Neuronal stem cell (in vitro differentiated cells): ENCODE data around the gene STK32C.

ENCODE experiments used
- DNase-seq: peaks from one replicate; pipeline ENCODE4 v3.0.0-alpha.2; 2013; ENCODE audit warnings: low spot score
- H2AFZ ChIP-seq: one replicate; pipeline ENCODE4 v1.6.1; 2013; ENCODE audit warnings: mild to moderate bottlenecking, low read length, inconsistent platforms
- H2AK5ac ChIP-seq: 2 replicates; pipeline ENCODE4 v1.6.1; 2013; ENCODE audit warnings: low read depth, mild to moderate bottlenecking, inconsistent platforms, low read length, moderate library complexity, mixed read lengths
- H2BK120ac ChIP-seq: 2 replicates; pipeline ENCODE4 v1.6.1; 2013; ENCODE audit warnings: low read depth, mild to moderate bottlenecking, inconsistent platforms, low read length, moderate library complexity, mixed read lengths
- H2BK12ac ChIP-seq: one replicate; pipeline ENCODE4 v1.6.1; 2013; ENCODE audit warnings: low read length, inconsistent platforms
- H2BK15ac ChIP-seq: 2 replicates; pipeline ENCODE4 v1.6.1; 2013; ENCODE audit warnings: mild to moderate bottlenecking, low read length, inconsistent platforms, mixed read lengths
- H2BK5ac ChIP-seq: one replicate; pipeline ENCODE4 v1.6.1; 2013; ENCODE audit warnings: inconsistent platforms, mild to moderate bottlenecking, low read length, moderate library complexity
- H3K14ac ChIP-seq: one replicate; pipeline ENCODE4 v1.6.1; 2013; ENCODE audit warnings: low read length, inconsistent platforms
- H3K18ac ChIP-seq: 2 replicates; pipeline ENCODE4 v1.6.1; 2013; ENCODE audit warnings: low read length, inconsistent platforms
- H3K23ac ChIP-seq: 2 replicates; pipeline ENCODE4 v1.6.1; 2013; ENCODE audit warnings: low read depth, mild to moderate bottlenecking, mixed read lengths, low read length, inconsistent platforms; ENCODE audit not compliant: poor library complexity
- H3K27ac ChIP-seq: replicated peaks from 3 replicates; pipeline ENCODE4 v1.5.1; 2013; ENCODE audit warnings: low read length, inconsistent platforms
- H3K27me3 ChIP-seq, 3 experiments: 2 replicates each; pipeline ENCODE4 v1.6.1; 2013; ENCODE audit warnings: low read length in 3 of 3, mild to moderate bottlenecking in 2 of 3, inconsistent platforms in 1 of 3, low read depth in 1 of 3, mixed read lengths in 1 of 3, moderate library complexity in 1 of 3; ENCODE audit not compliant: control insufficient read depth in 3 of 3, insufficient read depth in 3 of 3
- H3K36me3 ChIP-seq, 2 donors: replicated peaks in 1 of 2; 2 replicates each; pipeline ENCODE4 v1.6.1; 2013; ENCODE audit warnings: low read length in 2 of 2; ENCODE audit not compliant: control insufficient read depth in 2 of 2, insufficient read depth in 2 of 2
- H3K4ac ChIP-seq: 2 replicates; pipeline ENCODE4 v1.6.1; 2013; ENCODE audit warnings: inconsistent platforms, mild to moderate bottlenecking, low read length, moderate library complexity
- H3K4me1 ChIP-seq, 2 donors: 1 replicate in 1 of 2; 2 replicates in 1 of 2; pipeline ENCODE4 v1.6.1; 2013; ENCODE audit warnings: low read length in 2 of 2, low read depth in 1 of 2; ENCODE audit not compliant: control insufficient read depth in 2 of 2, insufficient read depth in 1 of 2
- H3K4me2 ChIP-seq: one replicate; pipeline ENCODE4 v1.6.1; 2013; ENCODE audit warnings: mild to moderate bottlenecking, low read length, inconsistent platforms; ENCODE audit not compliant: insufficient read depth, poor library complexity, severe bottlenecking
- H3K4me3 ChIP-seq, 2 donors: 2 replicates each; pipeline ENCODE4 v1.5.1; 2013; ENCODE audit warnings: low read length in 2 of 2, mild to moderate bottlenecking in 2 of 2, inconsistent platforms in 1 of 2, moderate library complexity in 1 of 2
- H3K79me1 ChIP-seq: one replicate; pipeline ENCODE4 v1.6.1; 2013; ENCODE audit warnings: low read depth, mild to moderate bottlenecking, inconsistent platforms, low read length, moderate library complexity
- H3K9ac ChIP-seq: one replicate; pipeline ENCODE4 v1.6.1; 2013; ENCODE audit warnings: mild to moderate bottlenecking, low read depth, low read length, inconsistent platforms; ENCODE audit not compliant: poor library complexity
- H3K9me3 ChIP-seq, 2 donors: replicated peaks in 1 of 2; 2 replicates each; pipeline versions ENCODE3 to v1.6.1; 2013; ENCODE audit warnings: low read length in 2 of 2, mild to moderate bottlenecking in 2 of 2, inconsistent platforms in 1 of 2, low read depth in 1 of 2, mixed read lengths in 1 of 2, moderate library complexity in 1 of 2; ENCODE audit not compliant: control insufficient read depth in 2 of 2, insufficient read depth in 1 of 2
- H4K8ac ChIP-seq: one replicate; pipeline ENCODE4 v1.6.1; 2013; ENCODE audit warnings: low read depth, mild to moderate bottlenecking, inconsistent platforms, low read length, moderate library complexity
- H4K91ac ChIP-seq: one replicate; pipeline ENCODE4 v1.6.1; 2013; ENCODE audit warnings: low read length, low read depth, mild to moderate bottlenecking, inconsistent platforms; ENCODE audit not compliant: poor library complexity
- WGBS, 2 donors: extraction: QIAGEN DNeasy Blood & Tissue Kit; methylation state at CpG; one replicate each; pipeline ENCODE4 v1.1.7; 2013; ENCODE audit warnings: missing lambda C conversion rate in 2 of 2, mixed read lengths in 1 of 2; ENCODE audit not compliant: insufficient read length in 2 of 2, insufficient replicate concordance in 1 of 2; ENCODE audit errors: extremely low coverage in 2 of 2; 5-methylcytosine and 5-hydroxymethylcytosine counted together

The STK32C gene

GRCh38 chr10:132163826-132164515 is 143.8 kb downstream of the STK32C start:
- H2BK15ac ChIP-seq = peak overlapping the region; percentile 49
- peak overlapping the region in 1 of 2 donors; percentile 35 for H3K4me3 ChIP-seq
- no peaks in the 10 kb centered on the region for H3K36me3 ChIP-seq
- no peak overlapping the region for H4K8ac ChIP-seq
- peak overlapping the region; percentile 94 for H3K18ac ChIP-seq
- H3K23ac ChIP-seq = peak overlapping the region; percentile 91
- no peak overlapping the region for H2BK12ac ChIP-seq
- no CpG with 5 or more reads among the region's 17 CpGs for WGBS, 2 donors
- H2BK5ac ChIP-seq = no peak overlapping the region
- DNase-seq = no peak
- no peak overlapping the region for H3K27ac ChIP-seq
- no peak overlapping the region for H2BK120ac ChIP-seq
- H4K91ac ChIP-seq = no peak overlapping the region
- H3K9ac ChIP-seq = no peak overlapping the region
- H2AK5ac ChIP-seq = peak overlapping the region; percentile 40
- peak overlapping the region; percentile 26 for H3K4ac ChIP-seq
- peaks cover 0 to 24% (median 0%) of the 10 kb centered on the region in 3 experiments for H3K27me3 ChIP-seq
- peaks cover 2% of the 10 kb centered on the region for H3K79me1 ChIP-seq
- H2AFZ ChIP-seq = no peak overlapping the region
- peaks cover 0 to 9% of the 10 kb centered on the region in 2 donors for H3K4me1 ChIP-seq
- peaks cover 0 to 2% of the 10 kb centered on the region in 2 donors for H3K9me3 ChIP-seq
- H3K14ac ChIP-seq = peak overlapping the region; percentile 56
- no peak overlapping the region for H3K4me2 ChIP-seq

GRCh38 chr10:132163278-132163765 is 144.4 kb downstream of the STK32C start:
- Histone ChIP-seq H3K4me2 (peak overlapping the region; percentile 23), H2BK15ac (peak overlapping the region; percentile 73), H3K27ac (no peak overlapping the region), H3K9ac (peak overlapping the region; percentile 50), H2AK5ac (peak overlapping the region; percentile 75), H3K18ac (peak overlapping the region; percentile 94), H2BK12ac (no peak overlapping the region), H2BK5ac (peak overlapping the region; percentile 60), H3K27me3 (peaks cover 0 to 24% (median 0%) of the 10 kb centered on the region in 3 experiments), H4K91ac (no peak overlapping the region), H4K8ac (peak overlapping the region; percentile 43), H3K36me3 (no peaks in the 10 kb centered on the region), H3K23ac (peak overlapping the region; percentile 91), H2BK120ac (peak overlapping the region; percentile 49), H3K14ac (peak overlapping the region; percentile 56), H2AFZ (no peak overlapping the region), H3K4me3 (no peak overlapping the region), H3K4ac (peak overlapping the region; percentile 23), H3K9me3 (peaks cover 0 to 2% of the 10 kb centered on the region in 2 donors), H3K4me1 (peaks cover 0 to 9% of the 10 kb centered on the region in 2 donors), H3K79me1 (peaks cover 2% of the 10 kb centered on the region)
- peak; percentile 51 for DNase-seq
- WGBS, 2 donors = no CpG with 5 or more reads among the region's 16 CpGs

GRCh38 chr10:132162590-132163277 is 145.0 kb downstream of the STK32C start:
- no peak overlapping the region for H3K4me3 ChIP-seq
- no CpG with 5 or more reads among the region's 10 CpGs for WGBS, 2 donors

More at GRCh38 chr10:132162590-132163277, 145.0 kb downstream of the STK32C start:
- Histone ChIP-seq H3K4ac (peak overlapping the region; percentile 23), H4K8ac (no peak overlapping the region), H3K23ac (peak overlapping the region; percentile 91), H3K4me2 (peak overlapping the region; percentile 23), H3K4me1 (peaks cover 0 to 9% of the 10 kb centered on the region in 2 donors), H2AFZ (no peak overlapping the region), H3K27me3 (peaks cover 0 to 24% (median 0%) of the 10 kb centered on the region in 3 experiments), H4K91ac (no peak overlapping the region), H2BK12ac (no peak overlapping the region), H3K18ac (peak overlapping the region; percentile 94), H3K9me3 (peaks cover 0 to 2% of the 10 kb centered on the region in 2 donors), H2BK15ac (peak overlapping the region; percentile 73), H3K79me1 (peaks cover 2% of the 10 kb centered on the region), H3K9ac (peak overlapping the region; percentile 50), H2AK5ac (peak overlapping the region; percentile 75), H3K14ac (peak overlapping the region; percentile 44), H2BK120ac (peak overlapping the region; percentile 49), H3K27ac (no peak overlapping the region), H2BK5ac (peak overlapping the region; percentile 60), H3K36me3 (no peaks in the 10 kb centered on the region)
- no peak for DNase-seq
